Caco-2 (cell line): ENCODE results near the gene PSRC1. TPM values are rescaled to one million over a fixed set of nuclear protein-coding genes. Genes with fewer than 3 reads are reported as not detected.

Experiments used
- BruUV-seq: library from RNA; stranded (reverse); fragments of 400-500 nt; replicated peaks from 2 replicates; lab custom pipeline; 2021; lab: Mats Ljungman, UMichigan
- CTCF ChIA-PET: fragments of 300-600 bp; sonication (Branson Sonifier 250); formaldehyde crosslinking; loops from one replicate; lab custom pipeline; 2022; ENCODE audit warnings: antibody characterized with exemption; lab: Charles Lee
- POLR2A ChIA-PET: fragments of 300-600 bp; sonication (Branson Sonifier 250); formaldehyde crosslinking; loops from one replicate; lab custom pipeline; 2022; ENCODE audit warnings: antibody characterized with exemption; lab: Charles Lee
- DNase-seq, 2 experiments: peaks; one replicate each; pipeline versions ENCODE4 v3.0.0 to v3.0.0-alpha.2; 2020 to 2022
- H3K27me3 ChIP-seq: replicated peaks from 2 replicates; pipeline ENCODE4 v1.6.0; 2011; ENCODE audit warnings: low read length; ENCODE audit not compliant: control insufficient read depth, insufficient read depth
- H3K36me3 ChIP-seq: 2 replicates; pipeline ENCODE4 v1.5.1; 2011; ENCODE audit warnings: low read length; ENCODE audit not compliant: control insufficient read depth, insufficient read depth
- H3K4me1 ChIP-seq: fragments of 250-450 bp; sonication (Bioruptor Pico); 2 replicates; pipeline ENCODE4 v1.5.1; 2020; ENCODE audit warnings: mild to moderate bottlenecking
- H3K4me3 ChIP-seq: 2 replicates; pipeline ENCODE4 v1.5.1; 2011; ENCODE audit warnings: low read depth, mild to moderate bottlenecking, control low read depth, low read length
- H3K9me3 ChIP-seq: fragments of 250-450 bp; sonication (Bioruptor Pico); 2 replicates; pipeline ENCODE4 v1.5.1; 2020; ENCODE audit warnings: mild to moderate bottlenecking, moderate library complexity
- H3K27ac Mint-ChIP-seq: one replicate; pipeline ENCODE4 v1.8.0; 2022; ENCODE audit warnings: mixed read lengths; ENCODE audit not compliant: unreplicated experiment
- H3K27me3 Mint-ChIP-seq: one replicate; pipeline ENCODE4 v1.8.0; 2022; ENCODE audit warnings: mixed read lengths; ENCODE audit not compliant: insufficient read depth, unreplicated experiment
- H3K36me3 Mint-ChIP-seq: one replicate; pipeline ENCODE4 v1.8.0; 2022; ENCODE audit warnings: mild to moderate bottlenecking, mixed read lengths; ENCODE audit not compliant: insufficient read depth, unreplicated experiment
- H3K4me1 Mint-ChIP-seq: one replicate; pipeline ENCODE4 v1.8.0; 2022; ENCODE audit warnings: low read depth, mixed read lengths; ENCODE audit not compliant: unreplicated experiment
- H3K4me3 Mint-ChIP-seq: one replicate; pipeline ENCODE4 v1.8.0; 2022; ENCODE audit warnings: mild to moderate bottlenecking, moderate library complexity, mixed read lengths; ENCODE audit not compliant: unreplicated experiment
- H3K9me3 Mint-ChIP-seq: one replicate; pipeline ENCODE4 v1.8.0; 2022; ENCODE audit warnings: mixed read lengths; ENCODE audit not compliant: unreplicated experiment
- CTCF ChIP-seq, 2 experiments: fragments of 200-600 bp in 1 of 2; IDR thresholded peaks; 1 replicate in 1 of 2; 2 replicates in 1 of 2; pipeline versions ENCODE4 v1.5.1 to v1.8.0; 2011 to 2022; ENCODE audit warnings: antibody characterized with exemption in 1 of 2, control low read depth in 1 of 2, inconsistent platforms in 1 of 2, low read depth in 1 of 2, low read length in 1 of 2, mild to moderate bottlenecking in 1 of 2, moderate library complexity in 1 of 2; ENCODE audit not compliant: insufficient read depth in 1 of 2, severe bottlenecking in 1 of 2, unreplicated experiment in 1 of 2
- intact Hi-C: fragments of 100-400 bp; cut with micrococcal nuclease; formaldehyde crosslinking; loops from one replicate; pipeline ENCODE4 v1.10.0; 2022; ENCODE audit not compliant: unreplicated experiment
- total RNA-seq: library from RNA; stranded (reverse); gene quantifications from 2 replicates; pipeline ENCODE4 v1.2.3, GENCODE V29; 2022

The PSRC1 gene
- total RNA-seq, 1 experiment from 2014 or later, result 24.9 TPM

GRCh38 chr1:109249654-109250401 lies 33.1 kb downstream of the PSRC1 start:
- ChIA-PET POLR2A (no interaction called here), CTCF (interaction anchor here (1.0 kb wide), 1 partner anchor 14 kb away, joined by 3 read pairs; no protein-coding TSS in a partner anchor)
- Histone ChIP-seq H3K27me3 (no peaks in the 10 kb centered on the region), H3K36me3 (no peaks in the 10 kb centered on the region), H3K4me3 (peak overlapping the region; percentile 36), H3K9me3 (no peaks in the 10 kb centered on the region), H3K4me1 (peaks cover 13% of the 10 kb centered on the region)
- DNase-seq, result no peak
- intact Hi-C loops, result loop anchor here (1.0 kb wide), 1 partner anchor 10 kb away; no protein-coding TSS in a partner anchor
- Mint-ChIP-seq H3K9me3 (no peaks in the 10 kb centered on the region), H3K36me3 (peaks cover 5% of the 10 kb centered on the region), H3K4me1 (no peaks in the 10 kb centered on the region), H3K4me3 (peak overlapping the region; percentile 51), H3K27me3 (no peaks in the 10 kb centered on the region), H3K27ac (no peak overlapping the region)
- BruUV-seq, result no TSS peak
- TF ChIP-seq CTCF (IDR thresholded peaks at IDR 0.05; ENCODE audit: insufficient read depth in 1 of 2, low read depth in 1 of 2, low read length in 1 of 2, severe bottlenecking in 1 of 2, unreplicated experiment in 1 of 2), result no peak

GRCh38 chr1:109248797-109249629 lies 33.9 kb downstream of the PSRC1 start, which contains the start of gene CELSR2:
TSS of gene CELSR2 (plus strand) at chr1:109249539. CDS start at chr1:109250080, 541 bp downstream.
- Mint-ChIP-seq H3K27me3 (no peaks in the 10 kb centered on the region), H3K36me3 (peaks cover 11% of the 10 kb centered on the region), H3K4me3 (peak within 1 kb of the TSS; percentile 51), H3K9me3 (no peaks in the 10 kb centered on the region), H3K27ac (no peak within 1 kb of the TSS), H3K4me1 (no peaks in the 10 kb centered on the region)
- CTCF ChIA-PET, result interaction anchor here (1.0 kb wide), 1 partner anchor 15 kb away, joined by 3 read pairs; no protein-coding TSS in a partner anchor
- intact Hi-C loops, result loop anchor here (1.0 kb wide), 1 partner anchor 9 kb away; no protein-coding TSS in a partner anchor
- Histone ChIP-seq H3K9me3 (no peaks in the 10 kb centered on the region), H3K36me3 (no peaks in the 10 kb centered on the region), H3K27me3 (no peaks in the 10 kb centered on the region), H3K4me3 (peak within 1 kb of the TSS; percentile 36), H3K4me1 (peaks cover 7% of the 10 kb centered on the region)
- DNase-seq, result peak; percentile 56 to 71
- no TSS peak for BruUV-seq
- POLR2A ChIA-PET, result no interaction called here
- no peak for TF ChIP-seq CTCF (IDR thresholded peaks at IDR 0.05; ENCODE audit: insufficient read depth in 1 of 2, low read depth in 1 of 2, low read length in 1 of 2, severe bottlenecking in 1 of 2, unreplicated experiment in 1 of 2)

GRCh38 chr1:109248444-109248796 lies 34.5 kb downstream of the PSRC1 start:
- H3K36me3 Mint-ChIP-seq, result peaks cover 11% of the 10 kb centered on the region
- intact Hi-C loops, result no loop called here
- DNase-seq, result peak in 1 of 2 experiments; percentile 24
- no peaks in the 10 kb centered on the region for H3K27me3 ChIP-seq
- no peaks in the 10 kb centered on the region for H3K9me3 ChIP-seq
- no peak overlapping the region for H3K4me3 Mint-ChIP-seq
- POLR2A ChIA-PET, result no interaction called here
- BruUV-seq, result no TSS peak
- peaks cover 4% of the 10 kb centered on the region; the same call in 1 of the 2 replicates for H3K4me1 ChIP-seq
- no peak overlapping the region for H3K4me3 ChIP-seq
- no peaks in the 10 kb centered on the region for H3K36me3 ChIP-seq
- CTCF ChIA-PET, result no interaction called here
- no peaks in the 10 kb centered on the region for H3K9me3 Mint-ChIP-seq
- no peak overlapping the region for H3K27ac Mint-ChIP-seq
- no peaks in the 10 kb centered on the region for H3K27me3 Mint-ChIP-seq
- H3K4me1 Mint-ChIP-seq, result no peaks in the 10 kb centered on the region
- TF ChIP-seq CTCF (IDR thresholded peaks at IDR 0.05; ENCODE audit: insufficient read depth in 1 of 2, low read depth in 1 of 2, low read length in 1 of 2, severe bottlenecking in 1 of 2, unreplicated experiment in 1 of 2), result no peak
